Upper lobe of left lung (tissue), 4 donors: Measurements from ENCODE around the gene TLK1.

Experiments
- CTCF ChIP-seq, 6 experiments: fragments of 450-650 bp in 4 of 6; fragments of 200-600 bp in 2 of 6; sonication (generic) in 2 of 6; IDR thresholded peaks; one replicate each; pipeline ENCODE4 v1.5.1; 2016 to 2019; ENCODE audit warnings: antibody characterized with exemption in 6 of 6
- EP300 ChIP-seq, 4 donors: sonication (generic); formaldehyde crosslinking; IDR thresholded peaks; one replicate each; pipeline ENCODE4 v1.5.1; 2017; ENCODE audit warnings: antibody characterized with exemption in 4 of 4, control low read depth in 2 of 4
- POLR2A ChIP-seq, 4 donors: fragments of 450-650 bp; IDR thresholded peaks; one replicate each; pipeline ENCODE4 v1.5.1; 2016 to 2017; ENCODE audit warnings: antibody characterized with exemption in 4 of 4, mild to moderate bottlenecking in 2 of 4
- POLR2AphosphoS5 ChIP-seq, 2 donors: sonication (generic); formaldehyde crosslinking; IDR thresholded peaks; one replicate each; pipeline ENCODE4 v1.5.1; 2017; ENCODE audit warnings: antibody characterized with exemption in 2 of 2

GRCh38 chr2:170996316-170996715 is 164.4 kb downstream of the TLK1 start:
- TF ChIP-seq EP300 (IDR thresholded peaks at IDR 0.05) (no peak), CTCF (IDR thresholded peaks at IDR 0.05) (no peak), POLR2A (IDR thresholded peaks at IDR 0.05) (no peak), POLR2AphosphoS5 (IDR thresholded peaks at IDR 0.05) (no peak)
